Activated T-helper 9 cell treated with anti-CD3 and anti-CD28 coated beads, Interleukin-2, amount 50 U/mL, for 16 hours (primary cell): ENCODE measurements around the gene HOXD8.

Experiments used
- DNase-seq: peaks from one replicate; pipeline ENCODE4 v3.0.0-alpha.2; 2020; ENCODE audit warnings: low read depth

Gene HOXD8

GRCh38 chr2:176174382-176174823 is 44.9 kb downstream of the HOXD8 start:
- no peak for DNase-seq

GRCh38 chr2:176174824-176175708 is 45.6 kb downstream of the HOXD8 start:
- no peak for DNase-seq

- DNase-seq = no peak
Measured at GRCh38 chr2:176175709-176176607, 46.5 kb downstream of the HOXD8 start.

- DNase-seq = no peak
Measured at GRCh38 chr2:176177580-176178037, 48.1 kb downstream of the HOXD8 start.

GRCh38 chr2:176178038-176178756 is 48.7 kb downstream of the HOXD8 start:
- DNase-seq = no peak

GRCh38 chr2:176178757-176179295 is 49.3 kb downstream of the HOXD8 start:
- DNase-seq = no peak

- no peak for DNase-seq
Measured at GRCh38 chr2:176181551-176181950, 52.0 kb downstream of the HOXD8 start.
